IPS-18c (cell line): ENCODE measurements around the gene ZNF462.
"Not testable (repeated sequence)": the region's sequence is repeated elsewhere in the genome, so short reads cannot be mapped to it uniquely, and the experiment has no call there.

Source experiments
- H3K4me3 ChIP-seq: 2 replicates; pipeline ENCODE4 v1.7.0; 2013; ENCODE audit warnings: low read depth, mild to moderate bottlenecking, low read length, moderate library complexity; ENCODE audit not compliant: insufficient read depth
- H3K9me3 ChIP-seq: one replicate; pipeline ENCODE4 v1.6.1; 2013; ENCODE audit warnings: mild to moderate bottlenecking, low read length, moderate library complexity; ENCODE audit not compliant: control insufficient read depth, insufficient read depth

Gene ZNF462

DNA sequence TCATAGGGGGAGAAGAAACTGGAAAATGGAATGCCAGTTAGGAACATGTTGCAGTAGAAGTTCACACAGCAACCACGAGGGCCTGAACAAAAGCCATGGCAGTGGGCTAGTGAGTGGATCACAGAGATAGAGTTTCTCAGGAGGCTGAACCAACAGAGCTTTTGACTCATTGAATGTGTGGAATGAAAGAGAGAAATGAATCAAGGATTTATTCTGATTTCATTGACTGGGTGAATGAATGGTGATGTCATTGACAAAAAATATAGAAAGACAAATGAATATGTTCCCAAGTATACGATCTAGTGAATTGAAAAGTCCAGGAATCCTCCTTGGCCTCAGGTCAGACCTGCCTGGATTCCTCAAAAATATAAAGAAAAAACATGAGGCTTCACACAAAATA is 99.2 kb downstream of the ZNF462 start:
- Histone ChIP-seq H3K9me3 (no peaks in the 10 kb centered on the region), H3K4me3 (no peak overlapping the region)

DNA sequence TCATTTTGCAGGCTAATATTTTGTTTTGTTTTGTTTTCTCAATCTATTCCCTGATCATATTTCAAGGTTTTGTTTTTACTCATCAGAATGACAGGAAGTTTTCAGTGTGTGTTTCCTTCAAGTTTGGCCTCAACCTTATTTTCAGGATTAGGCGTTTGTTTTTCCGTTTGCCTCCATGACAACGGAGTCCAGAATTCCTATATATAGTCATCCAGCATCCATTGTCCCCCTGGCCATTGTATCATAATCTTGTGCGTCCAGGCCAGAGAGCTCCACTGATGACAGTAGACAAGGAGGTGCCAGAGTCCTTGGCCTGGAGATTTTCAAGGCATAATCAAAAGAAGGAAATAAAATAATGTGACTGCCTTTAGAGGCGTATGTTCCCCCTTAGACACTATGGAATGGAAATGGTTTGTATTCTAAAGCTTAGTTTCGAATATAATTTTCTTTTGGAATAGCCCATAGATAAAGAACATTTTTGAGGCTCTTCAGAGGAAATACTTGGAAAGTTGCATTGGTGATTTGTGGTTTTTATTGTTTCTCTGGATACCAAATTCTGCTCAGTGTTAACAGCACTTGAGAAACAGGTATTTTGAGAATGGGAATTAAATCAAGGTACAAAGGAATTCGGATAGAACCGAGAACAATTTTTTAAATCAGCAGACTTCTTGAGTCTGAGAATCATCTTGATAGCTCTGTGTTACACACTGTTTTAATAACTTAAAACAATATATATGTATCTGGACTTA is 99.8 kb downstream of the ZNF462 start:
- no peak overlapping the region for H3K4me3 ChIP-seq
- no peaks in the 10 kb centered on the region for H3K9me3 ChIP-seq

DNA sequence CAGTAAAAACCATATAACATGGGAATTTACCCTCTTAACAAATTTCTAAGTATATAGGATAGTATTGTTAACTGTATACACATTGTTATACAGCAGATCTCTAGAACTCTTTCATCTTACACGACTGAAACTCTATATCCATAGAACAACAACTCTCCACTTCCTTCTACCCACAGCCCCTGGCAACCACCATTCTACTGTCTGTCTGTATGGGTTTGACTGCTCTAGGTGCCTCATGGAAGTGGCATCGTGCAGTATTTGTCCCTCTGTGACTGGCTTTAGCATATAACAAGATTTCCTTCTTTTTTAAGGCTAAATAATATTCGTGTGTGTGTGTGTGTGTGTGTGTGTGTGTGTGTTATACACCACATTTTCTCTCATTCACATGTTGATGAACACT is 100.7 kb downstream of the ZNF462 start:
- Histone ChIP-seq H3K4me3 (no peak overlapping the region), H3K9me3 (no peaks in the 10 kb centered on the region)

DNA sequence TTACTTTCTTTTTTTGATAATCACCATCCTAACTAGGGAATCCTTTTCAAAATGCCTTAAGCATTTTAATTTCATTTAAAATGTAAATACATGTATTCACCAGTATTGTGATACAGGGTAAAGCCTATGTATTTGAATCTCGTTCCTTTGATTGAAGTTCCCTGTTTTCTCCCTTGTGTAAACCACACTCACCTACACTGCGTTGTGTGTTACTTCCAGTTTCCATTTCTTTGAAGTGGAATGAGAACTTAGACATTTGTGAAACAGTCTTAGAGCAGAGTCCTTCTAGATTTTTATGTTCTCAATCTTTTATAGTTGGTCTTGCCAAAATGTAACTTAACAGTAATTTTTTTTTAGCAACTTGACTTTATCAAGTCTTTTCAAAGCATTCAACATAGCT is 101.4 kb downstream of the ZNF462 start:
- no peak overlapping the region for H3K4me3 ChIP-seq
- H3K9me3 ChIP-seq, result no peaks in the 10 kb centered on the region

DNA sequence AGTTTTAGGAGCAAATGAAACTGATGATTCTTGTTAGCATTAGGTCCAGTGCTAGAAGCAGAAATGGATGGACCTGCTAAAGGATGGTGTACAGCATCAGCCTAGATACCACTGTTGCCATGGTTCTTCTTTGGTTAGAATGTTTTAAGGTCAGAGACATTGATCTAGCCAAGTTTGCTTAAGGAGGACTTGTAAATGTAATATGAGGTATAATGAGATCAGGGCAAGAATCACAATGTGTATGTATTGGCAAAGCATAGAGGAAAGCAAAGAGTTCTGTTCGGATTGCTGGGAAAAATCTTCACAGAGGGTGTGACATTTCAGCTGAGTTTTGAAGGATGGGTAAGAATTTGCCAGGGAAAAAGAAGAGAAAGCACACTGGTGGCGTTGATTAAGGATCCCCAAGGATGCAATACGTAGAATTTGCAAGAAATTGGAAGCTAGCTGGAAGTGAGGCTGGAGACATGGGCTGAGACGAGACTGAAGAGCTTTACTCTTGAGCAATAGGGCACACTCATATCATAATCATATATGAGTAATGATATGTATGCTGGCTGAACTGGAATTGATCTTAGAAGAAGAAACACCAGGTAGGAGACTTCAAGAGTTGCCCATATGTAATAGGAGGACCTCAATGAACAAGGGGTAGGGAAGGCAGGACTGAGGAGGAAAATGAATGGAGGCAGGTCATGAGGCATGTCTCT is 102.0 kb downstream of the ZNF462 start:
- Histone ChIP-seq H3K9me3 (no peaks in the 10 kb centered on the region), H3K4me3 (no peak overlapping the region)

DNA sequence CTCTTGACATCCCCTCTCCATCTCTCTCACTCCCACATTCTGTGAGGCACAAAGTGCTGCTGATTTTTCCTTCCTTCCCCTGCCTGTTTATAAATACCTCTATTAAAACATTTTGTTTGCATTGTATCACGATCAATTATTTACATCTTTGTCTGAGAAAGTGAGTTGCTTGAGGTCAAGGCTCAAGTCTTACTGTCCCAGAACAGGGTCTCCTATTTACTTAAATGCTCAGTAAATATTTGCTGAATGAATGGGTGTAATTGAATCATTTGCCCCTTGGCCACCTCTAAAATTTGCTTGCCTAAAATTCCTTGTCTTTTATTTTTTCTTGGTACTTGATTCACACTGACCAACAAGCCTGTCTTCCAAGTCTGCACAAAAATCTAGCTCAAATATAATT is 103.5 kb downstream of the ZNF462 start:
- no peaks in the 10 kb centered on the region for H3K9me3 ChIP-seq
- no peak overlapping the region for H3K4me3 ChIP-seq

DNA sequence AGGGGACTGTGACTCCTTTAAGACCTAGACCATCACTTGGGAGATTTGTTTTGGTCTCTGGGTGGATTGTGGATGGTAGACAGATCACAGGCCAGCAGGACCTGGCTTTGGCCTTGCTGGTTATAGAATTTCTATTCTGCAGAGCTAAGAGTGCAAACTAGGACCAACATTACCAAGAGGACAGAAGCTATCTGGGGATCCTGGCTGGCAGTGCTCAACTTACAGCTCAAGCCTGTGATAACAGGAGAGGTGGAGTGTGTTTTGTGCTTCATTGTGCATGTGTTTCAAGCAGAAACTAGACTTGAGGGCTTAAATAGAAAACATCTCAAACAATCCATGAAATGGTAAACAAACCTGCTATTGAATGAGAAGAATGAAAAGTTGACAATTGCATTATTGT is 106.7 kb downstream of the ZNF462 start:
- no peak overlapping the region for H3K4me3 ChIP-seq
- no peaks in the 10 kb centered on the region for H3K9me3 ChIP-seq

DNA sequence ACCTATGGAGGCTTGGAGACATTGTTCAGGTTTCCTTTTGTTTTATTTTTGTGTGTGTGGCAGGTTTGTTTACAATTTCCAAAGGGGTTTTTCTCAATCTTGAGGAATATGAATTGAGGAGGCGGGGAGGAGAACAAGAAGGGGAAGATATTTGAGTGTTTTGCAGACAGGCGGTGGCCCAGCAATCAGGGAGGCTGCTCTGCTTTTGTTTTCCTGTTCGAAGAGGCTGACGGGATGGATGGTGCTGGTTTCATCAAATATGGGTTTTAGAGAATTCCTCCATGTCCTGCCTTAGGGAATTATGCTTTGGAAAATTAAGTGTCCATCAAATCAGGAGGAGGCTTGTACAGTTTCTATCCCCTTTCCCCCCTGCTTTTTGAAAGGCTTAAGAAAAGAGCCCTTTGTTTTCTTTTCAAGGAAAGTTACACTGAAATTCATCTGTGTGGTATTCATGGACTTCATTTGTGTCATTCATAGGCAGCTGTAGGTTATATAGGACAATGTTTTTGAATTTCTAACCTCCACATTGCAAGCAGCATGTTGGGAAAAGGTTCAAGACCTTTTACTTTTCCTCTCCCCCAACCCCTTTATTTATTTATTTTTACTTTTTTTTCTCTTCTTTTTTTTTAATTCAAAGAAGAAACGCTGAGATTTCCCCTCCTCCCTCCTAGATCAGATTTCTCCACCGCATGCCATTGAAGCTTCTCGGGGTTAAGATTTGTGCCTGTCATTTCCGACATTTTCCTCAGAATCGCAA is 107.4 kb downstream of the ZNF462 start:
- Histone ChIP-seq H3K4me3 (no peak overlapping the region), H3K9me3 (no peaks in the 10 kb centered on the region)

DNA sequence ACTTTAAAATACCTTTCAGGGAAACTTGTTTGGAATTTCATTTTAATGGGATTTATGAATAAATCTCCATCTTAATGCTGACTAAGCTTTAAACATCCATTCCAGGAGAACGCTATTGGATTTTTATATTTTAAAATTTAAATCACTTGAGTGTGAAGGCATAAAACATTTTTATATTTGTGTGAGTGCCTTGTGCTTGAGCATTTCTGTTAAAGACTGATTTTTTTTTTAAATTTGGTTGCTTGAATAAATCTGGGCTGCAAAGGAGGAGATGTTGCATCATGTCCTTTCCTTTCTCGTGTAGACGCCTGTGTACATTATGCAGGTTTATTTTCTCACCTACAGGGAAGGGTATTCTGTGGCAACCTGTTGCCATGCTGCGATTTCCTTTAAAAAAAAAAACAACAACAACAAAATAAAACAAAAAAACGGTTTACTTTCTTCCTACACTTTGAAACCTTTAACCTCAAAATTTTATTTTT is 108.1 kb downstream of the ZNF462 start:
- no peaks in the 10 kb centered on the region for H3K9me3 ChIP-seq
- no peak overlapping the region for H3K4me3 ChIP-seq

DNA sequence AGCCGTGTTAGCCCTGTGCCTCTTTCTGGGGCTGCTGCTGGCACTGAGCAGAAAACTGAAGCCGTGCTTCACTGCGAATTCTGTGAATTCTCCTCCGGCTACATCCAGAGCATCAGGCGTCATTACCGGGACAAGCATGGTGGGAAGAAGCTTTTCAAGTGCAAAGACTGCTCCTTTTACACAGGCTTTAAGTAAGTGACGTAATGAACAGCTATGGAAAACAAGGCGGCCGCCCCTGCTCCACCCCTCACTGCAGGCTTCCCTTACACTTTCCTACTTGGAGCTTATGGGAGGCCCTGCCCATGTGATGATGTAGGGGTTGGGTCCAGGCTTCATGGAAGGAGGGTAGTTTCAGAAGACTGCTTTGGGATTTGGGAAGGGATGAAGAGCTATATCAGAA is 109.1 kb downstream of the ZNF462 start:
- H3K9me3 ChIP-seq, result no peaks in the 10 kb centered on the region
- H3K4me3 ChIP-seq, result no peak overlapping the region

DNA sequence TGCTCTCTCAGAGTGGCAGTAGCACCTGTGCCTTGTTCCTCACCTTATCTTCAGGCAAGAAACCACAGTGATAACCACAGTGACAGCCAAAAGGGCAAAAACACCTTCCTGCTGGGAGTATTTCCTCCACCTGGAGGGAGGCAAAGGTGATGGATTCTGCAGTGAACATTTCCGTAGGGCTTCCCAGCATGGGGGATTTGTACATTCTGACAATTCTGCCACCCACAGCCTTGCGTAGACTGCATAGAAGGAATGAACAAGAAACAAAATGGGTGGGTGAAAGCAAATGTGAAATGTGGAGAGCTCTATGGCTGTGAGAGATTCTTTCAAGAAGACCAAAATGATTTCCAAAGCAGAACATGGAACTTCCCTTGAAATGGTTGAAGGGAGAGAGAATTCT is 111.4 kb downstream of the ZNF462 start:
- Histone ChIP-seq H3K9me3 (no peaks in the 10 kb centered on the region), H3K4me3 (no peak overlapping the region)

DNA sequence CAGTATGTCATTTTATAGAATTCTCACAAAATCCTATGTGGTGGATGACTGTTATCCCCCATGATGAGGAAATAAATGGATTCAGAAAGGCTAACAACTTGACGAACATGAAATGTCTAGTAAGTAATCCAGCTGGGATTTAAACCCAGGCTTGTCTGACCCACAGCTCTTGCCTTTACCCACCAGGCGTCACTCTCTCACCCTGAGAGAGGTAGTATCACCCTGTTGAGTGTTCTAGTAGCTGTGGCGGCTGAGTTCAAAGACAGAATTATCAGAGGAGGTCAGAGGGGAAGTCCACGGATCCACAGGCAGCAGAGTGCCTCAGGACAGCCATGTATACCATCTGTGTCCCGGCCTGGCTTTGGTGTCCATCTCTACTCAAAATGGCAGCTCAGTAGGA is 113.8 kb downstream of the ZNF462 start:
- Histone ChIP-seq H3K4me3 (no peak overlapping the region), H3K9me3 (no peaks in the 10 kb centered on the region)

DNA sequence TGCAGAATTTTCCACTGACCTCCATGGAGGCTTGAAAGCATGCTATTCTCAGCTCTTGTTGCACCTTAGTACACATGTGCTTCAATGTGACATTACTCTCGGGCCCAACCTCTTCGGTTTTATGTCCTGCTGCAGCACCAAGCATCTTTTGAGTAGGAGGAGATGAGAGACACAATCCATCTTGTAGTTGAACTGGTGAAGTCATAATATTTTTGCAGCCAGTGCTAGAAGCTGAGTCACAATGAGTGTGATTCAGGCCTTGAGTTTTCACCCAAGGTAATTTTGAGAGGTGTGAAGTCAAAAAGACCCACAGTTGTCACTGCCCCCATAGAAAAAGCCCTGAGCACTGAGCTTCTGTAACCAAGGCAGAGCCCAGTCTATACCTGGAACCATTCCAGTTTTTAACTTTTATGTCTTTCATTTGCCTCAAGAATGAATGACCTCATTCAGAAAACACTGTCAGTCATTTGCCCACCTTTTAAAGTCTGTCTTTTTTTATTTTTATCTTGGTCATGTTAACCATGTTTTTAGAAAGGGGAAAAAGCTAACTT is 117.7 kb downstream of the ZNF462 start:
- Histone ChIP-seq H3K4me3 (no peak overlapping the region), H3K9me3 (no peaks in the 10 kb centered on the region)

DNA sequence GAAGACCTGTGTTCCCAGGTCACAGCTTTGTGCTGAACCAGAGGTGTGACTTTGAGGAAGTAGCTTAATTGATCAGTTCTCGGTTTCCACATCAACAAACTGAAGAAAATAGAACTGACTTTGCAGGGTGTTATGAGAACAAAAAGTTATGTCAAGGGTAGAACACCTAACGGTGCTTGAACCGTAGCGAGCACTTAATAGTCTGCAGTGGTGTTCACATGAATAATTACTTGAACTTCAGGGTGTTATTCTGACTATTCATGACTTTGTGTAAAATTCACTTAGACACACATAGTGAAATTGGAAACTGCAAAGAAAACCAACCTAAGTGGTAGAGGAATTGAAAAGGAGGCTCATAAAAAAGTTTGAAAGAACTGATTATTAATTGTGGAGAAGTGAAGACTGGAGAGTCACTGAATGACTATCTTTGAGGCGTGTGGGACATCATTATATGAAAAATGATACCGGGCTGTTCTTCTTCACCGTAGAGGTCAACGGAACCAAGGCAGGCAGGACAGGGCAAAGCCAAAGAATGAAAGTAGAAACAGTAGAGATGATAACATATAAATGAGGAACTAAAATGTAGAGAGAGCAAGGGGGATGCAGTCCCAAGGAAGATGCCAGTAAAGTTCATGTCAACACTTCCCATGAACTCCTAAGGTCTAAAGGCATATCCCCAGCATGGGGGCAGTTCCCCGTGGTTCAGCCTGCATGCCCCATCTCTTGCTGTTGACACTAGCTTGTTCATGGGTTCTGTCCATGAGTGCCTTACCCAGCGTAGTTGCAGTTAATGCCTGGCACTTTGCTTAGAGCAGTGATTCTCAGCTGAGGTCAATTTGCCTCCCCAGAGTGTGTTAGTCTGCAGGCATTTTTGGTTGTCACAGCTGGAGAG is 118.7 kb downstream of the ZNF462 start:
- H3K4me3 ChIP-seq, result no peak overlapping the region
- H3K9me3 ChIP-seq, result no peaks in the 10 kb centered on the region

DNA sequence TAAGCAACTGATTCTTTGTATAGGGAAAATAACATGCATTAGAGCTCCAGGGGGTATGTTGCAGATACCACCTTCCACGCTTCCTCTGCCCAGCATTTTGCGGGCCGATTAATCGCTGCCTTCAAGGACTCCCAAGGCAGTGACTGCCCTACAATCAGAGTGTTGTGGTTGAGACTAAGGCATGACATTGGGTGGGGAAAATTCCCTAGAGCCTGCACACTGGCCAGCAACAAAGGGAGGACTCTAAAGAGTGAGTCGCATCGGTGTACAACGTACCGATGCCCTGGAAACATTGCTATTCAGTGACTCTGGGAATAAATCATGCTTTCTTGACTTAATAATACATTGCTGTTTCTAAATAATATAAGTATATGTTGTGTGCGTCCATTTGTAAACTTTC is 119.7 kb downstream of the ZNF462 start:
- no peak overlapping the region for H3K4me3 ChIP-seq

DNA sequence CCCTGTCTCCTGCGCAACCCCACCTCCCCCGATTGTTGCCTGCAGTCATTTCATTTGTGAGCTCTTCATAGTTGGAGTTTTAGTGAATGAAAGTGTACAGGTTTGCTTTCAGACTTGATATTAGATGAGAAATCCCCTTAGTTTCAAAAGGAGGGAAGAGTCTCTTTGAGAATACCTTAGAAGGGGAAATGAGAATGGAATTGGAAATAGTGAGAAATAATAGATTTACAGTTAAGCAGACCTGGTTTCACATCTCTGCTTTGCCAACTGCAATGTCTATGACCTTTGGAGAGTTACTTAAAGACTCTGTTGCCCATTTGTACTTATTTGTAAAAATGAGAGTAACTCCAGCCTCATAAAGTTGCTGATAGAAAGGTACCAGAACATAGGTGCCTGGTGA is 120.4 kb downstream of the ZNF462 start:
- no peak overlapping the region for H3K4me3 ChIP-seq
- H3K9me3 ChIP-seq, result no peaks in the 10 kb centered on the region

More for the DNA sequence above, 119.7 kb downstream of the ZNF462 start:
- no peaks in the 10 kb centered on the region for H3K9me3 ChIP-seq

DNA sequence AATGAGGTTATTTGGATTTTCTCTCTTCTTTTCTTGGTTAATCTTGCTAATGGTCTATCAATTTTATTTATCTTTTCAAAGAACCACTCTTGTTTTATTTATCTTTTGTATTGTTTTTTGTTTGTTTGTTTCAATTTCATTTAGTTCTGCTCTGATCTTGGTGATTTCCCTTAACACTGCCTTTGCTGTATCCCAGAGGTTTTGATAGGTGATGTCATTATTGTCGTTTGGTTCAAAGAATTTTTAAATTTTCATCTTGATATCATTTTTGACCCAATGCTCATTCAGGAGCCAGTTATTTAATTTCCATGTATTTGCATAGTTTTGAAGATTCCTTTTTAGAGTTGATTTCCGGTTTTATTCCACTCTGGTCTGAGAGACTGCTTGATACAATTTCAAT is 126.9 kb downstream of the ZNF462 start:
- not testable (repeated sequence) for H3K9me3 ChIP-seq, H3K4me3 ChIP-seq
